BLaER1 treated with 17β-estradiol and CSF1 and Interleukin-3, amounts not matched to agents 10 nM and 100 nM (cell line): Measurements from ENCODE around the gene DEPDC1B.
"Not testable (repeated sequence)": the region's sequence is repeated elsewhere in the genome, so short reads cannot be mapped to it uniquely, and the experiment has no call there.

Experiments
- H3K27ac ChIP-seq, 11 experiments: shearing (Covaris generic); formaldehyde crosslinking; 2 replicates each; pipeline ENCODE4 v1.8.1; 2022
- H3K27me3 ChIP-seq, 11 experiments: shearing (Covaris generic); formaldehyde crosslinking; 2 replicates each; pipeline ENCODE4 v1.8.1; 2022
- H3K36me3 ChIP-seq, 11 experiments: shearing (Covaris generic); formaldehyde crosslinking; 2 replicates each; pipeline ENCODE4 v1.8.1; 2022
- H3K4me1 ChIP-seq, 10 experiments: shearing (Covaris generic); formaldehyde crosslinking; 2 replicates each; pipeline ENCODE4 v1.8.1; 2022
- H3K4me2 ChIP-seq, 11 experiments: shearing (Covaris generic); formaldehyde crosslinking; 2 replicates each; pipeline ENCODE4 v1.8.1; 2022
- H3K4me3 ChIP-seq, 10 experiments: shearing (Covaris generic); formaldehyde crosslinking; 2 replicates each; pipeline ENCODE4 v1.8.1; 2022
- H3K9ac ChIP-seq, 11 experiments: shearing (Covaris generic); formaldehyde crosslinking; 2 replicates each; pipeline ENCODE4 v1.8.1; 2022
- H3K9me3 ChIP-seq, 11 experiments: shearing (Covaris generic); formaldehyde crosslinking; replicated peaks in 1 of 11; 2 replicates each; pipeline ENCODE4 v1.8.1; 2022
- H4K20me1 ChIP-seq, 11 experiments: shearing (Covaris generic); formaldehyde crosslinking; 2 replicates each; pipeline ENCODE4 v1.8.1; 2022
- Cebpa-rat ChIP-seq, 11 experiments: shearing (Covaris generic); IDR thresholded peaks; 2 replicates each; pipeline ENCODE4 v1.8.1; 2022

DEPDC1B gene

DNA sequence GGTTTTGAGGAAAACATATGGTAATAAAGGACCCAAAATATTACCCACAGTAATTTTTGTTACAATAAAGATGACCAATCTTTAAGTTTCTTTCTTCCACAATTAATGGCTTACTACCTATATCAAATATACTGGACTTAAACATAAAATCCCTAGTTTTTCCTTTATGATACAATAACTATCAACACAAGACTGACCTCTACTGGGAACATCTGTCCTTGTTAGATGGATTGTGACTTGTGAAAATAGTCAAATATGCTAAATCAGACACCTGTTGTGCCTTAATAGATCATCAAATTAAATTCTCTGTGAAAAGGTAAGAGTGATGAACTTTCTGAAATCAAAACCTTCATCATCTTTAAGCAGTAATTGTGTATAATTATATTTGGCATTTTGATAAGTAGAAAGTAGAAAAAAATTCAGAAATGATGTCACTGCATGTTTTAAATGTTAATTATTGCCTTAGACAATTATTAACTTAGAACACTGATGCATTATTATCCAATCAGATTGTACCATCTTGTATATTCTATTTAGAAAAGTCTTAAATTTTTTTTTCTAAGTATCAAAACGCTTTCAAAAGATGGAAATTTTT is 113.6 kb downstream of the DEPDC1B start:
- Histone ChIP-seq H3K4me2 (no peak overlapping the region), H3K27me3 (no peaks in the 10 kb centered on the region), H3K4me1 (0 out of 20 replicates have a peak, but pooled peaks cover 0 to 5% (median 0%) of the 10 kb centered on the region in 10 experiments), H3K36me3 (peaks cover 0 to 48% (median 9%) of the 10 kb centered on the region in 11 experiments; a peak in 10 of 22 replicates), H3K27ac (no peak overlapping the region), H4K20me1 (no peaks in the 10 kb centered on the region), H3K9me3 (peaks cover 0 to 18% (median 6%) of the 10 kb centered on the region in 11 experiments; a peak in 11 of 22 replicates), H3K4me3 (no peak overlapping the region), H3K9ac (no peak overlapping the region)
- TF ChIP-seq Cebpa-rat (IDR thresholded peaks at IDR 0.05) = no peak

- Histone ChIP-seq H3K4me1 (0 out of 20 replicates have a peak, but pooled peaks cover 0 to 5% (median 0%) of the 10 kb centered on the region in 10 experiments), H3K4me2 (no peak overlapping the region), H4K20me1 (no peaks in the 10 kb centered on the region), H3K4me3 (no peak overlapping the region), H3K9ac (no peak overlapping the region), H3K9me3 (peaks cover 0 to 18% (median 6%) of the 10 kb centered on the region in 11 experiments; a peak in 11 of 22 replicates), H3K27me3 (no peaks in the 10 kb centered on the region), H3K36me3 (peaks cover 0 to 48% (median 9%) of the 10 kb centered on the region in 11 experiments; a peak in 10 of 22 replicates), H3K27ac (no peak overlapping the region)
- TF ChIP-seq Cebpa-rat (IDR thresholded peaks at IDR 0.05) = no peak
These were observed 114.3 kb downstream of the DEPDC1B start for GRCh38 chr5:60585618-60586017.

- Histone ChIP-seq H3K4me1 (0 out of 20 replicates have a peak, but pooled peaks cover 0 to 5% (median 0%) of the 10 kb centered on the region in 10 experiments), H3K9me3 (peaks cover 0 to 22% (median 10%) of the 10 kb centered on the region in 11 experiments; a peak in 16 of 22 replicates), H3K4me2 (no peak overlapping the region), H3K27ac (no peak overlapping the region), H3K27me3 (no peaks in the 10 kb centered on the region), H3K4me3 (no peak overlapping the region), H4K20me1 (no peaks in the 10 kb centered on the region), H3K9ac (no peak overlapping the region), H3K36me3 (peaks cover 0 to 40% (median 7%) of the 10 kb centered on the region in 11 experiments; a peak in 12 of 22 replicates)
- no peak for TF ChIP-seq Cebpa-rat (IDR thresholded peaks at IDR 0.05)
These were observed 115.7 kb downstream of the DEPDC1B start for GRCh38 chr5:60584304-60584703.

DNA sequence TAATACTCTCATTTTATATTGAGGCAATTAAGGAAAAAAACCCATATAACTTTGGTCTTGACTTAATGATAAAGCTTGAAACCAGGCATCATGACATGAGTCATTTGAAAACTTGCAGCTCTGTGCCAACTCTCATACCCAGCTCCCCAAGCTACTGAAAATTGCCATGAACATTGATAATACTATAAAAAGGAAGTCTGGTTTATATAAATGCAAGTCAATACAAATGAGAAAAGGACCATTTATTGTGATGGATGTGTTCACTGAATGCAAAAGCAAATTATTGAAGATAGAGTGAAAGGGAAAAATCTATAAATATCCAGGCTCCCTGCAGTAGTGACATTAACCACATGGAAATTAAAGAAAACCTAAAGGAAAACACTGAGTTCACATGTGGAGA is 116.3 kb downstream of the DEPDC1B start:
- H3K4me1 ChIP-seq = 0 out of 20 replicates have a peak, but pooled peaks cover 0 to 5% (median 0%) of the 10 kb centered on the region in 10 experiments
- H3K4me2 ChIP-seq = no peak overlapping the region
- peaks cover 0 to 26% (median 17%) of the 10 kb centered on the region in 11 experiments; a peak in 16 of 22 replicates for H3K9me3 ChIP-seq
- H3K36me3 ChIP-seq = peaks cover 0 to 41% (median 10%) of the 10 kb centered on the region in 11 experiments; a peak in 12 of 22 replicates
- no peaks in the 10 kb centered on the region for H3K27me3 ChIP-seq
- H3K27ac ChIP-seq = no peak overlapping the region
- no peak for TF ChIP-seq Cebpa-rat (IDR thresholded peaks at IDR 0.05)
- no peak overlapping the region for H3K4me3 ChIP-seq
- H4K20me1 ChIP-seq = no peaks in the 10 kb centered on the region
- H3K9ac ChIP-seq = no peak overlapping the region

DNA sequence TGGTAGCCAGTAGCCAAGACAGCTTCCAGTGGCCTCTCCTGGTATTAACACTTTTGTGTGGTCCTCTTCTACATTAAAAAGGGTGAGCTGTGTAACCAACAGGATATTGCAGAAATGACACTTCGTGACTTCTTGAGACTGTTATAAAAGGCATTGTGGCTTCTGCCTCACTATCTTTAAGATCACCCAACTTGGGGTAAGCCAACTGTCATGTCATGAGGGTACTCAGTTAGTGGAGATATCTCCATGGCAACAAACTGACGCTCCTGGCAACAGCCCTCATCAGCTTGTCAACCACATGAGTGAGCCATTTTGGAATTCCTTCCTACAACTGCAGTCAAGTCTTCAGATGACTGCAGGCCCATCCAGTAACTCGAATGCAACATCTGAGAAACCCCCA is 121.7 kb downstream of the DEPDC1B start:
- TF ChIP-seq Cebpa-rat (IDR thresholded peaks at IDR 0.05) = no peak
- Histone ChIP-seq H3K4me1 (peaks cover 0 to 4% (median 0%) of the 10 kb centered on the region in 10 experiments; a peak in 1 of 20 replicates), H3K9me3 (peaks cover 18 to 63% (median 50%) of the 10 kb centered on the region in 11 experiments), H3K27me3 (no peaks in the 10 kb centered on the region), H3K27ac (no peak overlapping the region), H3K4me3 (no peak overlapping the region), H4K20me1 (no peaks in the 10 kb centered on the region), H3K9ac (no peak overlapping the region), H3K36me3 (peaks cover 0 to 43% (median 20%) of the 10 kb centered on the region in 11 experiments; a peak in 14 of 22 replicates), H3K4me2 (no peak overlapping the region)

- H3K27ac ChIP-seq = no peak overlapping the region
- no peak overlapping the region for H3K9ac ChIP-seq
- TF ChIP-seq Cebpa-rat (IDR thresholded peaks at IDR 0.05) = no peak
- H3K4me2 ChIP-seq = no peak overlapping the region
- peaks cover 0 to 34% (median 18%) of the 10 kb centered on the region in 11 experiments; a peak in 14 of 22 replicates for H3K36me3 ChIP-seq
- H3K4me3 ChIP-seq = no peak overlapping the region
- H3K9me3 ChIP-seq = peaks cover 18 to 57% (median 49%) of the 10 kb centered on the region in 11 experiments
- H3K27me3 ChIP-seq = no peaks in the 10 kb centered on the region
- peaks cover 0 to 4% (median 0%) of the 10 kb centered on the region in 10 experiments; a peak in 1 of 20 replicates for H3K4me1 ChIP-seq
- no peaks in the 10 kb centered on the region for H4K20me1 ChIP-seq
These were observed 122.8 kb downstream of the DEPDC1B start for GRCh38 chr5:60577116-60577515.

DNA sequence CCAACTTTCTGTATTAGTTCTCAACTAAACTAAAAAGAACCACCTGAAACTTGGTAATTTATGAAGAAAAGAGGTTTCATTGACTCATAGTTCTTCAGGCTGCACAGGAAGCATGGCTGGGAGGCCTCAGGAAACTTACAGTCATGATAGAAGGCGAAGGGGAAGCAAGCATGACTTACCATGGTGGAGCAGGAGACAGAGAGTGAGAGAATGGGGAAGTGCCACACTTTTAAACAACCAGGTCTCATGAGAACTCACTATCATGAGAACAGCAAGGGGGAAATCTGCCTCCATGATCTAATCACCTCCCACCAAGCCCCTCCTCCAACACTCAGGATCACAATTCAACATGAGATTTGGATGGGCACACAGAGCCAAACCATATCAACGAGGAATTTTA is 123.5 kb downstream of the DEPDC1B start:
- Histone ChIP-seq H3K9ac (no peak overlapping the region), H4K20me1 (no peaks in the 10 kb centered on the region), H3K36me3 (peaks cover 0 to 29% (median 17%) of the 10 kb centered on the region in 11 experiments; a peak in 11 of 22 replicates), H3K4me2 (0 out of 22 replicates have a peak overlapping the region, but pooled peaks of 1 of the 11 experiments have one; percentile 5), H3K4me3 (peak overlapping the region in 1 of 10 experiments; percentile 11; a peak in 1 of 20 replicates), H3K4me1 (peaks cover 0 to 4% (median 0%) of the 10 kb centered on the region in 10 experiments; a peak in 1 of 20 replicates), H3K9me3 (peaks cover 18 to 53% (median 44%) of the 10 kb centered on the region in 11 experiments), H3K27ac (no peak overlapping the region), H3K27me3 (no peaks in the 10 kb centered on the region)
- TF ChIP-seq Cebpa-rat (IDR thresholded peaks at IDR 0.05) = no peak

- Histone ChIP-seq H3K4me3 (peak overlapping the region in 4 of 10 experiments; percentile 5 to 24 (median 17); a peak in 1 of 20 replicates), H3K9me3 (peaks cover 29 to 42% (median 35%) of the 10 kb centered on the region in 11 experiments), H3K4me1 (no peaks in the 10 kb centered on the region), H3K4me2 (no peak overlapping the region), H4K20me1 (no peaks in the 10 kb centered on the region), H3K9ac (no peak overlapping the region), H3K27me3 (no peaks in the 10 kb centered on the region), H3K36me3 (peaks cover 0 to 15% (median 6%) of the 10 kb centered on the region in 11 experiments; a peak in 7 of 22 replicates), H3K27ac (no peak overlapping the region)
- TF ChIP-seq Cebpa-rat (IDR thresholded peaks at IDR 0.05) = no peak
These were observed 131.3 kb downstream of the DEPDC1B start for GRCh38 chr5:60568646-60569045.

- Histone ChIP-seq H3K4me1 (no peaks in the 10 kb centered on the region), H3K9me3 (peaks cover 19 to 47% (median 30%) of the 10 kb centered on the region in 11 experiments), H3K4me3 (no peak overlapping the region), H3K27ac (no peak overlapping the region), H3K27me3 (no peaks in the 10 kb centered on the region), H3K9ac (no peak overlapping the region), H3K36me3 (peaks cover 0 to 11% (median 5%) of the 10 kb centered on the region in 11 experiments; a peak in 7 of 22 replicates), H4K20me1 (no peaks in the 10 kb centered on the region), H3K4me2 (no peak overlapping the region)
- TF ChIP-seq Cebpa-rat (IDR thresholded peaks at IDR 0.05) = no peak
These were observed 136.2 kb downstream of the DEPDC1B start for GRCh38 chr5:60563696-60564324.

DNA sequence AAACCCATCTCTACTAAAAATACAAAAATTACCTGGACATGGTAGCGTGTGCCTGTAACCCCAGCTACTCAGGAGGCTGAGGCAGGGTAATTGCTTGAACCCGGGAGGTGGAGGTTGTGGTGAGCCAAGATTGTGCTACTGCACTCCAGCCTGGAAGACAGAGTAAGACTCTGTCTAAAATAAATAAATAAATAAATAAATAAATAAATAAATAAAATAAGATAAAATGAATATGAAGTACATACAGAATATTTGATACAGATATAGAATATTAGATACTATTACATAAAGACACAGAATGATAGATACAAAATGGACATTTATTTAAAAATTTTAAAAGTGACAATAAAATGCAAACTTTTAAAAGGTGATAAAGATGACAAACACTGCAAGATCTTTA is 146.7 kb downstream of the DEPDC1B start:
- not testable (repeated sequence) for H3K4me2 ChIP-seq, H3K9ac ChIP-seq, H3K27ac ChIP-seq, H4K20me1 ChIP-seq, H3K36me3 ChIP-seq, H3K27me3 ChIP-seq, H3K4me1 ChIP-seq, H3K4me3 ChIP-seq
- peaks cover 17 to 30% (median 25%) of the 10 kb centered on the region in 11 experiments for H3K9me3 ChIP-seq
